LNCAP (cell line): ENCODE results near the gene TMEM259.

Experiments used
- TF ChIP-seq, protein P1 (sequence below): fragments of 450-650 bp; IDR thresholded peaks from 2 replicates; pipeline ENCODE4 v1.5.1; 2017; ENCODE audit warnings: mild to moderate bottlenecking

The TMEM259 gene

GRCh38 chr19:1020868-1021425 is at the start of gene TMEM259:
TSS of gene TMEM259 (minus strand) at chr19:1021123. CDS start at chr19:1020996, 127 bp downstream.
- TF ChIP-seq, protein P1, sequence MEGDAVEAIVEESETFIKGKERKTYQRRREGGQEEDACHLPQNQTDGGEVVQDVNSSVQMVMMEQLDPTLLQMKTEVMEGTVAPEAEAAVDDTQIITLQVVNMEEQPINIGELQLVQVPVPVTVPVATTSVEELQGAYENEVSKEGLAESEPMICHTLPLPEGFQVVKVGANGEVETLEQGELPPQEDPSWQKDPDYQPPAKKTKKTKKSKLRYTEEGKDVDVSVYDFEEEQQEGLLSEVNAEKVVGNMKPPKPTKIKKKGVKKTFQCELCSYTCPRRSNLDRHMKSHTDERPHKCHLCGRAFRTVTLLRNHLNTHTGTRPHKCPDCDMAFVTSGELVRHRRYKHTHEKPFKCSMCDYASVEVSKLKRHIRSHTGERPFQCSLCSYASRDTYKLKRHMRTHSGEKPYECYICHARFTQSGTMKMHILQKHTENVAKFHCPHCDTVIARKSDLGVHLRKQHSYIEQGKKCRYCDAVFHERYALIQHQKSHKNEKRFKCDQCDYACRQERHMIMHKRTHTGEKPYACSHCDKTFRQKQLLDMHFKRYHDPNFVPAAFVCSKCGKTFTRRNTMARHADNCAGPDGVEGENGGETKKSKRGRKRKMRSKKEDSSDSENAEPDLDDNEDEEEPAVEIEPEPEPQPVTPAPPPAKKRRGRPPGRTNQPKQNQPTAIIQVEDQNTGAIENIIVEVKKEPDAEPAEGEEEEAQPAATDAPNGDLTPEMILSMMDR: no peak

- TF ChIP-seq, protein P1: no peak
Measured at GRCh38 chr19:1070576-1070930, 49.6 kb upstream of the TMEM259 start.

GRCh38 chr19:1069009-1069779 is 48.3 kb upstream of the TMEM259 start:
- TF ChIP-seq, protein P1: no peak

DNA sequence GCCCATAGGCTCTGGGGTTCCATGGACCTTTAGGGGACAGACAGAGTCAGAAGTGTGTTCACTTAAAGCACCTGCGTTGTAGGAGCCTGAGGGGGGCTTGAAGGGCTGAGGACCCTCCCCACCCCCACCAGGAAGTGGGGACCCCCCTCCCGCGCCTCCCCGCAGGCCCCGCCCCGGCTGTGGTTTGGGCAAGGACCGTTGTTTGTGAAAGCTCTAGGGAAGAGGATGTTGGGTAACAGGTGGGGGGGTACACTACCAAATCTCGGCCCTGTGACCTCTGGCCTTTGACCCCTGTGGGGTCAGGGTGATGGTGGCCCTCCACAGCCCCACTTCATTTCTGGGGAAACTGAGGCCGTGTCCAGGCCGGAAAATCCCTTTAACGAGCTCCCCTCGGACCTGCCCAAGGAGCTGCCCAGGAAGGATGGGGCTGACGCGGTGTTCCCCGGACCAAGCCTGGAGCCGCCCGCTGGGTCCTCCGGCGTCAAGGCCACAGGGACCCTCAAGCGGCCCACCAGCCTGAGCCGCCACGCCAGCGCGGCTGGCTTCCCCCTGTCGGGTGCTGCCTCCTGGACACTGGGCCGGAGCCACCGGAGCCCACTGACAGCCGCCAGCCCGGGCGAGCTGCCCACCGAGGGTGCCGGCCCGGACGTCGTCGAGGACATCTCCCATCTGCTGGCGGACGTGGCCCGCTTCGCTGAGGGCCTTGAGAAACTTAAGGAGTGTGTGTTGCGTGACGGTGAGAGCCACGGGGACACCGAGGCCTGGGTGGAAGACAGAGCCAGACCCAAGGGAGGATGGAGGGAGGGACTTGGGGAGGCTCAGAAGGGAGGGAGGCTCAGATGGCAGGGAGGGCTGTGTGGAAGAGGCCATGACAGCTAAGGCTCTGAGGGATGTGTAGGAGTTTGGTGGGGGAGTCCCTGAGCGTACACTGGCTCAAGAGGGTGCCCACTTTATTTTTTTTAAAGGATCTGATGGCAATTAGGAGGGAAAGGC is 47.4 kb upstream of the TMEM259 start:
- TF ChIP-seq, protein P1: no peak

DNA sequence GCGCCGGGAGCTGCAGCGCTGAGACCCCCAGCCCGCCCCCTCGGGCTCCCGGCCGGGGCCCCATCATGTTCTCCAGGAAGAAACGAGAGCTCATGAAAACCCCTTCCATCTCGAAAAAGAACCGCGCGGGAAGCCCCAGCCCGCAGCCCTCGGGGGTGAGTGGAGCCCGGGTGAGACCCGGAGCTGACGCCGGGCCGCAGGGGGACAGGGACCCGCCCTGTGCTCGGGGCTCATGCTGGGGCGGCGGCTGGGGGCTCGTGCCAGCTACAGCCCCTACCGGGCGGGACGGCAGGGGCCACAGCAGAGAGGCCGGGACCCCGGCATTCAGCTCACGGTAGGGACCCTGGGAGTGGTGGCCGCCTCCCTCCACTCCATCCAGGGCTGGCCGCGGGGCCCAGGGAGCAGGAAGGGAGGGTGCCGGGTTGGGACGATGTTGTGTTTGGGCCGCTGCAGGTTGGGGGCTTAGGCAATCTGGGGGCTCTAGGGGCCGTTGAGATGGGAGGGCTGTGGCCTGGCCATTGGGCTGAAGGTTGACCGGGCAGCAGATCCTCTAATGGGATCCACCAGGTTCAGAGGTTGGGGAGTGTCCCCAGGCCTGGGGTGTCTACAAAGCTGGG is 46.5 kb upstream of the TMEM259 start:
- TF ChIP-seq, protein P1: no peak

DNA sequence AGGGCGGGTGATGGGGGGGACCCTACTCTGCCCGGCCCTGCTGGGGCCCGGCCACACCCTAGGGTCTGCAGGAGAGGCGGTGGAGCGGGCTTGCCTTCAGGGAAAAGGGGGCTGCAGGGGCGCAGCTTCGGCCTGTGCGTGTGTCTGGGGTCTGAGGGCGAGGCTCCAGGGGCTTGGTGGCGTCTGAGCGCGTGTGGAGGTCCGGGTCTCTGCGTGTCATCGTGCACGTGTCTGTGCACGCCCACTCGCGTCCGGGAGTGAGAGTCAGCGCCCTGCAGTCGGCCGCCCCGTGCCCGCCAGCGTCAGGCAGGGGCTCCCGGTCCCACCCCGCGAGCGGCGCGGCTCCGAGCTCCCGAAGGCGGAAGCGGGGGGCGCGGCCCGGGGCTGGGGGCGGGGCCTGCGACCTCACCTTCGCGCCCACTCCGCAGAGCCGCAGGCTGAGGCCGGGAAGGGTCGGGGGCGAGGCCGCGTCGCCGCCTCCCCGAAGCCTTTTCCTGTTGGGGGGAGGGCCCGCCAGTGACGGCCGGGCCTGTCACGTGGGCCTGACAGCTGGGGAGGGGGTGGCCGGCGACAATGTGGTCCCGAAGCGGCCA is 45.9 kb upstream of the TMEM259 start, which contains the start of gene ARHGAP45:
Gene ARHGAP45 (plus strand): TSS at position 420 of the 593 bp plus-strand sequence. CDS start 239 bp downstream, outside the sequence.
- TF ChIP-seq, protein P1: no peak
